Endometrial microvascular endothelial cells (primary cell): ENCODE measurements around the gene MPRIP. TPM values are rescaled to one million over a fixed set of nuclear protein-coding genes. Genes with fewer than 3 reads are reported as not detected.

Source experiments
- in situ Hi-C: cut with HindIII; loops from 2 replicates; pipeline ENCODE4 v1.10.0; 2017; ENCODE audit warnings: low sequenced_read_pairs, low pct_unique_long_range_greater_than_20kb; ENCODE audit errors: inconsistent ontology term
- total RNA-seq: library from RNA; depleted of rRNA; stranded (reverse); fragments of >200 nt; gene quantifications from one replicate; pipeline ENCODE4 v1.2.3, GENCODE V29; 2015; ENCODE audit errors: inconsistent ontology term

Gene MPRIP
- total RNA-seq, 1 donor from 2014 or later = 193 TPM

- in situ Hi-C loops = no loop called here
Measured at GRCh38 chr17:17060001-17060922, 18.0 kb downstream of the MPRIP start.

GRCh38 chr17:17060930-17061329 lies 18.7 kb downstream of the MPRIP start:
- in situ Hi-C loops = no loop called here

GRCh38 chr17:17061516-17061915 lies 19.3 kb downstream of the MPRIP start:
- in situ Hi-C loops = no loop called here

- in situ Hi-C loops = no loop called here
Measured at GRCh38 chr17:17062356-17062755, 20.1 kb downstream of the MPRIP start.

- in situ Hi-C loops = no loop called here
Measured at GRCh38 chr17:17062866-17063265, 20.6 kb downstream of the MPRIP start.

GRCh38 chr17:17063546-17064122 lies 21.4 kb downstream of the MPRIP start:
- in situ Hi-C loops = no loop called here

- in situ Hi-C loops = no loop called here
Measured at GRCh38 chr17:17064322-17064721, 22.1 kb downstream of the MPRIP start.

- in situ Hi-C loops = no loop called here
Measured at GRCh38 chr17:17066021-17066420, 23.8 kb downstream of the MPRIP start.

- in situ Hi-C loops = no loop called here
Measured at GRCh38 chr17:17067257-17067656, 25.0 kb downstream of the MPRIP start.

GRCh38 chr17:17069849-17070248 lies 27.6 kb downstream of the MPRIP start:
- in situ Hi-C loops = no loop called here

- in situ Hi-C loops = no loop called here
Measured at GRCh38 chr17:17070931-17071330, 28.7 kb downstream of the MPRIP start.

GRCh38 chr17:17071531-17072360 lies 29.5 kb downstream of the MPRIP start:
- in situ Hi-C loops = no loop called here

- in situ Hi-C loops = no loop called here
Measured at GRCh38 chr17:17072546-17072945, 30.3 kb downstream of the MPRIP start.

GRCh38 chr17:17073030-17073564 lies 30.8 kb downstream of the MPRIP start:
- in situ Hi-C loops = no loop called here

GRCh38 chr17:17073581-17074403 lies 31.5 kb downstream of the MPRIP start:
- in situ Hi-C loops = no loop called here

- in situ Hi-C loops = no loop called here
Measured at GRCh38 chr17:17075125-17075781, 33.0 kb downstream of the MPRIP start.

GRCh38 chr17:17076066-17076465 lies 33.8 kb downstream of the MPRIP start:
- in situ Hi-C loops = no loop called here

- in situ Hi-C loops = no loop called here
Measured at GRCh38 chr17:17077101-17077500, 34.8 kb downstream of the MPRIP start.
